HL-60 (cell line): ENCODE results near the gene UXS1.

ENCODE experiments used
- DNase-seq, 2 experiments: peaks; one replicate each; pipeline ENCODE4 v3.0.0-alpha.2; 2010 to 2020; ENCODE audit warnings: low read depth in 1 of 2, low spot score in 1 of 2
- H3K27ac ChIP-seq: fragments of 250-450 bp; sonication (Bioruptor Pico); replicated peaks from 2 replicates; pipeline ENCODE4 v1.5.1; 2020; ENCODE audit warnings: mild to moderate bottlenecking, moderate library complexity
- H3K27me3 ChIP-seq: fragments of 250-450 bp; sonication (Bioruptor Pico); 2 replicates; pipeline ENCODE4 v1.5.1; 2021; ENCODE audit warnings: mild to moderate bottlenecking, moderate library complexity; ENCODE audit not compliant: insufficient read depth, poor library complexity, severe bottlenecking
- H3K4me3 ChIP-seq: replicated peaks from 2 replicates; pipeline ENCODE4 v1.5.1; 2011; ENCODE audit warnings: mild to moderate bottlenecking, control low read depth, low read length; ENCODE audit not compliant: insufficient read depth
- CTCF ChIP-seq: IDR thresholded peaks from one replicate; pipeline ENCODE4 v1.5.1; 2011; ENCODE audit warnings: low read length, control low read depth, inconsistent platforms; ENCODE audit not compliant: insufficient read depth
- GABPA ChIP-seq: IDR thresholded peaks from 2 replicates; pipeline ENCODE4 v1.6.1; 2012; ENCODE audit warnings: low read depth
- POLR2AphosphoS5 ChIP-seq: IDR thresholded peaks from 2 replicates; pipeline ENCODE4 v1.6.1; 2012; ENCODE audit warnings: low read depth
- REST ChIP-seq: IDR thresholded peaks from 2 replicates; pipeline ENCODE4 v1.6.1; 2012; ENCODE audit warnings: low read depth; ENCODE audit not compliant: insufficient replicate concordance
- SPI1 ChIP-seq: IDR thresholded peaks from 2 replicates; pipeline ENCODE4 v1.6.1; 2012; ENCODE audit warnings: low read depth, mild to moderate bottlenecking, borderline replicate concordance

Gene UXS1

GRCh38 chr2:106174056-106174455 lies 20.0 kb downstream of the UXS1 start:
- Histone ChIP-seq H3K27ac (no peak overlapping the region), H3K27me3 (no peaks in the 10 kb centered on the region), H3K4me3 (no peak overlapping the region)
- no peak for TF ChIP-seq GABPA
- TF ChIP-seq POLR2AphosphoS5: no peak
- no peak for TF ChIP-seq REST
- TF ChIP-seq CTCF: no peak
- no peak for TF ChIP-seq SPI1
- no peak for DNase-seq

GRCh38 chr2:106172649-106173048 lies 21.5 kb downstream of the UXS1 start:
- Histone ChIP-seq H3K27me3 (no peaks in the 10 kb centered on the region), H3K27ac (no peak overlapping the region), H3K4me3 (no peak overlapping the region)
- no peak for DNase-seq
- no peak for TF ChIP-seq SPI1

GRCh38 chr2:106168657-106169056 lies 25.4 kb downstream of the UXS1 start:
- Histone ChIP-seq H3K27ac (no peak overlapping the region), H3K27me3 (no peaks in the 10 kb centered on the region), H3K4me3 (no peak overlapping the region)
- TF ChIP-seq CTCF (no peak), SPI1 (no peak), POLR2AphosphoS5 (no peak)
- DNase-seq: no peak

GRCh38 chr2:106167067-106167466 lies 27.0 kb downstream of the UXS1 start:
- Histone ChIP-seq H3K27me3 (no peaks in the 10 kb centered on the region), H3K4me3 (no peak overlapping the region), H3K27ac (no peak overlapping the region)
- DNase-seq: no peak
- TF ChIP-seq REST: no peak
- no peak for TF ChIP-seq GABPA
- no peak for TF ChIP-seq SPI1
- TF ChIP-seq POLR2AphosphoS5: no peak
- no peak for TF ChIP-seq CTCF

- no peak for DNase-seq
- H3K4me3 ChIP-seq: no peak overlapping the region
- TF ChIP-seq SPI1: no peak
- no peak overlapping the region for H3K27ac ChIP-seq
- no peaks in the 10 kb centered on the region for H3K27me3 ChIP-seq
Observed at GRCh38 chr2:106165561-106165960, 28.5 kb downstream of the UXS1 start.
